GM18508 (cell line): Measurements from ENCODE around the gene TMEM201.
"Not testable (repeated sequence)": the region's sequence is repeated elsewhere in the genome, so short reads cannot be mapped to it uniquely, and the experiment has no call there.

Source experiments
- ATAC-seq: cut with Tn5 transposase; IDR thresholded peaks from one replicate; pipeline ENCODE4 v1.9.1; 2021; ENCODE audit warnings: moderate number of reproducible peaks; ENCODE audit not compliant: insufficient read depth, unreplicated experiment

Gene TMEM201, protein sequence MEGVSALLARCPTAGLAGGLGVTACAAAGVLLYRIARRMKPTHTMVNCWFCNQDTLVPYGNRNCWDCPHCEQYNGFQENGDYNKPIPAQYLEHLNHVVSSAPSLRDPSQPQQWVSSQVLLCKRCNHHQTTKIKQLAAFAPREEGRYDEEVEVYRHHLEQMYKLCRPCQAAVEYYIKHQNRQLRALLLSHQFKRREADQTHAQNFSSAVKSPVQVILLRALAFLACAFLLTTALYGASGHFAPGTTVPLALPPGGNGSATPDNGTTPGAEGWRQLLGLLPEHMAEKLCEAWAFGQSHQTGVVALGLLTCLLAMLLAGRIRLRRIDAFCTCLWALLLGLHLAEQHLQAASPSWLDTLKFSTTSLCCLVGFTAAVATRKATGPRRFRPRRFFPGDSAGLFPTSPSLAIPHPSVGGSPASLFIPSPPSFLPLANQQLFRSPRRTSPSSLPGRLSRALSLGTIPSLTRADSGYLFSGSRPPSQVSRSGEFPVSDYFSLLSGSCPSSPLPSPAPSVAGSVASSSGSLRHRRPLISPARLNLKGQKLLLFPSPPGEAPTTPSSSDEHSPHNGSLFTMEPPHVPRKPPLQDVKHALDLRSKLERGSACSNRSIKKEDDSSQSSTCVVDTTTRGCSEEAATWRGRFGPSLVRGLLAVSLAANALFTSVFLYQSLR

DNA sequence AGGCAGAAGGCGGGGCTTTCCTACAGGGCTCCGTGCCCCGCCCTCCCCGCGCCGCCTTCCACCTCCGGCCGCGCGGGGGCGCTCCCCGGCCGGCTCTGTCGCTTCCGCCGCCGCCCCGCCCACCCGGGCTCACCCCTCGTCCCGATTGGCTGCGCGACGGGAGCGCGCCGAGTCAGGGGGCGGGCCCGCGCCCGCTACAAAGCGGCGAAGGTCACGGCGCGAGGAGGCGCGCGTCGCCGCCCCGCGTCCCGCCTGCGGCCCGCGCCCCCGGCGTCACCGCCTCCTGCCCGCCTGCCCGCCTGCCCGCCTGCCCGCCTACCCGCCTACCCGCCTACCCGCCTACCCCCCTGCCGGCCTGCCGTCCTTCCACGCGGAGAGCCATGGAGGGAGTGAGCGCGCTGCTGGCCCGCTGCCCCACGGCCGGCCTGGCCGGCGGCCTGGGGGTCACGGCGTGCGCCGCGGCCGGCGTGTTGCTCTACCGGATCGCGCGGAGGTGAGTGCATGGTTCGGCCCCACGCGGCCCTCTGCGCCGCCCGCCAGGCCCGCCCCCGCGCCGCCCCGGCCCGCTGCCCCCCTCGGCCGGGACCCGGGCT lies at the start of gene TMEM201:
TMEM201 (plus strand) TSS at position 361 of the 593 bp plus-strand sequence; CDS start at position 381, 20 bp downstream.
- no peak for ATAC-seq

DNA sequence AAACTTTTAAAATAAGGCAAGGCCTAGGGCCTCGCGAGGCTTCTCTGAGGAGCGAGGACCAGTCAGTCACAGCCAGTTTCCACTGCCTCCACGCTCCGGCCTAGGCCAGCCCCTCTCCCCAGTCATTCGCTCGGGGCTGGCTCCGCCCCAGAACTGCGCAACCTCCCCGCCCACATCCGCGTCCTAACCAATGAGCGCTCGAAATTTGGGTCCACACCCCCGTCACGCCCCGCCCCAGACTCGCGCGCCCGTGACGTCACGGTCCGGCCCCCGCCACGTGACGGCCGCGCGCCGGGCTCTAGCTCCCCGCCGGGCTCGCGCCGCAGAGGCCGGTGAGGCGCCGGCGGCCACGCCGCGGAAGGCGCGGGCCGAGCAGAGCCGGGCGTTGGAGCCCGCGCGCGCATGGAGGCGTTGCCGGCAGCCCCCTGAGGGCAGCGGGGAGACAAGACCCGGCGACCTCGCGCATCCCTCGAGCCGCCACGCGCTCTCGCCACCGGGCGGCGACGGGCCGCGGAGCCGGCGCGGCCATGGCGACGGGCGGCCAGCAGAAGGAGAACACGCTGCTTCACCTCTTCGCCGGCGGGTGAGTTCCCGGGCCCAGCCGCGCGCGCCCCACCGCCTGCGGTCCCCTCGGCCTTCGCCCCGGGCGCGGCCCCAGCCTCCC lies 49.4 kb upstream of the TMEM201 start, which contains the start of gene SLC25A33:
SLC25A33 (plus strand) TSS at position 301 of the 664 bp plus-strand sequence; CDS start at position 528, 227 bp downstream.
- peak; percentile 77 for ATAC-seq

GRCh38 chr1:9539829-9540550 lies 48.7 kb upstream of the TMEM201 start:
- ATAC-seq, result peak; percentile 11

GRCh38 chr1:9542430-9542829 lies 46.3 kb upstream of the TMEM201 start:
- ATAC-seq, result no peak

GRCh38 chr1:9544926-9545325 lies 43.8 kb upstream of the TMEM201 start:
- no peak for ATAC-seq

DNA sequence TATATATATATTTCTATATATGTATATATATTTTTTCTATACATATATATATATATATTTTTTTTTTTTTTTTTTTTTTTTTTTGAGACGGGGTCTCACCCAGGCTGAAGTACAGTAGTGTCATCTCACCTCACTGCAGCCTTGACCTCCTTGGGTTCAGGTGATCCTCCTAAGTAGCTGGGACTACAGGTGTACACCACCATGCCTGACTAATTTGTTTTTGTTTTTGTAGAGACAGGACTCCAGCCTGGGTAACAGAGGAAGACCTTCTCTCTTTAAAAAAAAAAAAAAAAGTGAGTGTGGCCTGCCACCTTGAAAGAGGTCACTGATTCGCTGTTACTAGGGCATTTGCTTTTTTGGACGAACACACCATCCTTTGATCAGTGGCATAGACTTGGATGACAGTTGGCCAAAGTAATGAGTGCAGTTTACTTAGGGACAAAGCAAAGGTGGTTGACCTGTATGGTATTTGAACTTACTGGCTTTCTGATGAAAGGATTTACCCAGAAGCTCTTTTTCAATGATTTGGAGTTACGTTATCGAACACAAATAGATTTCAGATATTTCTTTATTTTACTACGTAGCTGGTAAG lies 38.7 kb upstream of the TMEM201 start:
- no peak for ATAC-seq

DNA sequence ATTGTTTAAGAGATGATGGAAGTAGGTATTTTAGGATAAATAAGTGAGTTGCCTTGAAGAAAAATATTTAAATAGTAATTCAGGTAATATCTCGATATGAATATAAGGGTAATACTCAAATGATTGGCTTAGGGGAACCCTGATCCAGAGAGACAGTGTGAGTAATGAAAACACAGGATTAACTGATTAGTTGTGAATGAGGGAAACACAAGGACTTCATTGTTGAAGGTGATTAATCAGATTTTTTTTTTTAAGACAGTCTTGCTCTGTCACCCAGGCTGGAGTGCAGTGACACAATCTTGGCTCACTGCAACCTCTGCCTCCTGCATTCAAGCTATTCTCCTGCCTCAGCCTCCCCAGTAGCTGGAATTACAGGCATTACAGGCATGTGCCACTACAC lies 36.7 kb upstream of the TMEM201 start:
- ATAC-seq, result no peak

- ATAC-seq, result no peak
Observed at GRCh38 chr1:9553736-9554144, 35.0 kb upstream of the TMEM201 start.

DNA sequence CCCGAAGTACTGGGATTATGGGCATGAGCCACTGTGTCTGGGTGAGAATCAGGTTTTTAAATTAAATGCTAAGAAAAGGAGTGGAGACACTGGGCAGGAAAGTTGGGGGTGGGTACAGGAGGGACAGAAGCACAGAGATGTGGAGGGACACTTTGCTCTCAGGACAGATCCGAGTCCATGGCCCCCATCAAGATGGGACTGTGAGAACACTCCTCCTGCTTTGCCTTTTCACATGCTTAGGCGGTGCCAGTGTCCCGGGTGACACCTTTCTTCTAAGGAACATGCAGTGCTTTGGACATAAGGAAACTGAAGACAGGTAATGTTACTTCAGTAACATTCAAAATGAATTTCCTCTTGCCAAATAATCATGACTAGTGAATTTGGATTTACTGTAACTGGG lies 32.8 kb upstream of the TMEM201 start:
- ATAC-seq, result no peak

DNA sequence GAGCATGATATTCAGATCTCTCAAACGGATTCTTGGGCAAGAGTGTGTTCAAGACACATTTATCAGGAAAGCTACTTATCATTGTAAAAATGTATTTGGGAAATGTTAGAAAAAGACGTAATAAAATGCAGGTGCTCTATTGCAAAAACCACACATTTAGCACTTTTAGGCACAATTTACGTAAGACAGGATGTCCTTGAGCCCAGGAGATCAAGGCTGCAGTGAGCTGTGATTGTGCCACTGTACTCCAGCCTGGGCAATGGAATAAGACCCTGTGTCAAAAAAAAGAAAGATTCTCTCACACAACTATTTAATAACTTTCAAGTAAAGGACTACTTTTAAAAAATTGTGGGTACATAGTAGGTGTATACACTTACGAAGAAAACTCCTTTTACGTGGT lies 31.1 kb upstream of the TMEM201 start:
- ATAC-seq, result no peak

DNA sequence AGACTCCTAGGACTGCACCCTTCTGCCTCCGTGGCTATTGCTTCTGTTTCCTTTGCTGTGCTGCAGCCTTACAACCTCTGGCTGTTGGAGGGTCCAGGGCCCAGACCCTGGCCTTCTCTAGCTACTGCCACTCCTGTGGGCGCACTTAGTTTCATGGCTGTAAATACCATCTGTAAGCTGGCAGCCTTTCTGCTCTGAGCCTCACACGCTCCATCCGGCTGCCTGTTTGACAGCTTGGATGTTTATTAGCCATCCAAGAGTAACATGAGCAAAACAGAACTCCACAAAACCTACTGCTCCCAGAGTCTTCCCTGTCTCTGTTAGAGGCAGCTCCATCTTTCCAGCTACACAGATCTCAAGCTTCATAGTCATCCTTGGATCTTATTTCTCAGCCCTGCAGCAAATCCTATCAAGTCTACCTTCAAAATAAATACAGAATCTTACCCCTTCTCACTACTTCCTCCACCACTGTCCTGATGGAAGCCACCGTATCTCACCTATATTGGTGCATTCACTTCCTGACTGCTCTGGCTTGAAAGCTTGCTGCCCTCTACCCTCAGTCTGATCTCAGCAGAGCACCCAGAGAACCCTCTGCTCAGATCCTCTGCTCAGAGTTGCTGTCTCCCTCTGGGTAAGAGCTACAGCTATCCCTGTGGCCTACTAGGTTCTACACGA lies 30.3 kb upstream of the TMEM201 start:
- ATAC-seq, result no peak

GRCh38 chr1:9558946-9559545 lies 29.7 kb upstream of the TMEM201 start:
- no peak for ATAC-seq

- ATAC-seq, result no peak
Observed at GRCh38 chr1:9559673-9560072, 29.0 kb upstream of the TMEM201 start.

DNA sequence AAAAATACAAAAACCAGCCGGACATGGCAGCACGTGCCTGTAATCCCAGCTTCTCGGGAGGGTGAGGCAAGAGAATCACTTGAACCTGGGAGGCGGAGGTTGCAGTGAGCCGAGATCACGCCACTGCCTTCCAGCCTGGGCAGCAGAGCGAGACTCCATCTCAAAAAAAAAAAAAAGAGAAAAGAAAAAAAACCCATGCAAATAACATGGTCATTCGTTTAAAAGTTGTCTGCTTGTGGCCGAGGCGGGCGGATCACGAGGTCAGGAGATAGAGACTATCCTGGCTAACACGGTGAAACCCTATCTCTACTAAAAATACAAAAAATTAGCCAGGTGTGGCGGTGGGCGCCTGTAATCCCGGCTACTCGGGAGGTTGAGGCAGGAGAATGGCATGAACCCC lies 28.6 kb upstream of the TMEM201 start:
- not testable (repeated sequence) for ATAC-seq

DNA sequence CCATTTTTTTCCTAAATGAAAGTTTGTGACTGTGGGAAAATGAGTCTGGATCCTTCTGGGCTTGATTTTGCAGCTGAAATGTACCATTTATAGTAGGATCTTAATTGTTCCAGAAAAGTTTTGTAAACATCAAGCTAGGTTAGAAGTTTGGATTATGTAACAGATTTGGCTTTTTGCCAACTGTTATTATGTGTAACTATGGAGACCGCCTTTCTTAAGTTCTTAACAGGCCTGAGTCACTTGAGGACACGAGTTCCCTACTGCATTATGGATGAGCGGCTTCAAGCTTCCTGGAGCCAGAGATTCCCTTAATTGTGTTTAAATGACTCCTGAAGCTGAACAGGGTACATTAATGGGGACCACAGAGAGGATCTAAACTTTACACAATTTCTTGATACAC lies 27.3 kb upstream of the TMEM201 start:
- no peak for ATAC-seq

- ATAC-seq, result no peak
Observed at GRCh38 chr1:9569267-9569666, 19.4 kb upstream of the TMEM201 start.

DNA sequence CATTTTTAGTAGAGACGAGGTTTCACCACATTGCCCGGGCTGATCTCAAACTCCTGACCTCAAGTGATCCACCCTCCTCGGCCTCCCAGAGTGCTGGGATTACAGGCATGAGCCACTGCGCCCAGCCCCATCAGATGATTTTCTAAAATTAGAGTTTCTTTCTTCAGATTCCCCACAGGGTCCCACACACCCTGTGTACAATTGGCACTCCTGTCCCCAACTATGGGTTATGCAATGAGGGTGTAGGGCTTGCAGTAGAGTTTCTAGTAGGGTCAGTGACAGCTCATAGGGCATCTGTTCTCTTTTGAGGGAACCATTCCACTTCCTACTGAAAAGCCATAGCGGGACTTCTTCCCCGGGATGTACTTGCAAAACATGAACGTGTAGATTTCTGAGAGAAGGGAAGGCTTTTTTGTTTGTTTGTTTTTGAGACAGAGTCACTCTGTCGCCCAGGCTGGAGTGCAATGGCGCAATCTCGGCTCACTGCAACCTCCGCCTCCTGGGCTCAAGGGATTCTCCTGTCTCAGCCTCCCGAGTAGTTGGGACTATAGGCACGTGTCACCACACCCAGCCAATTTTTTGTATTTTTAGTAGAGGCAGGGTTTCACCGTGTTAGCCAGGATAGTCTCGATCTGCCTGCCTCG lies 17.7 kb upstream of the TMEM201 start:
- ATAC-seq, result not testable (repeated sequence)

DNA sequence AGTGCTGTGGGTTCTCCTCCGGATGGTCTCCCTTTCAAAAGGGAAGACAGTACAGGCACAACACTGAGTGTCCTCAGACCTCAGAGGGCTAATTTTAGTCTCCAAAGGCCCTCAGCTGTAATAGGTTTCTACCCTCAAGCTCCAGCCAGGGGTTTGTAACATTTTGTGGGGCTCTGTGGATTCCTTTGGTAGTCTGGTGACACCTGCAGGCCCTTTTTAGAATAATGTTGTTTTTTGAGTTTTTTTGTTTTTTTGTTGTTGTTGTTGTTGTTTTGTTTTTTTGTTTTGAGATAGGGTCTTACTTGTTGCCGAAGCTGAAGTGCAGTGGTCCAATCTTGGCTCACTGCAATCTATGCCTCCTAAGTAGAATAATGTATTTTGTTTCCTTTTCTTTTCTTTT lies 15.0 kb upstream of the TMEM201 start:
- no peak for ATAC-seq
